BJ (cell line): ENCODE measurements around the gene IL36G. TPM values are rescaled to one million over a fixed set of nuclear protein-coding genes. Genes with fewer than 3 reads are reported as not detected.

Experiments used
- CTCF ChIA-PET: fragments of 350-600 bp; formaldehyde crosslinking; extraction: SDS; loops from one replicate; lab custom pipeline; 2021; ENCODE audit warnings: antibody characterized with exemption, inconsistent platforms; lab: Yijun Ruan, JAX
- POLR2A ChIA-PET: fragments of 300-600 bp; sonication (Branson Sonifier 250); formaldehyde crosslinking; extraction: SDS; loops from one replicate; lab custom pipeline; 2021; ENCODE audit warnings: antibody characterized with exemption; lab: Charles Lee
- DNase-seq: peaks from one replicate; pipeline ENCODE4 v3.0.0-alpha.2; 2011; ENCODE audit warnings: low read depth
- H3K27me3 ChIP-seq: 2 replicates; pipeline ENCODE4 v1.6.0; 2011; ENCODE audit warnings: low read length; ENCODE audit not compliant: control insufficient read depth, insufficient read depth
- H3K36me3 ChIP-seq: 2 replicates; pipeline ENCODE4 v1.5.1; 2011; ENCODE audit warnings: low read length; ENCODE audit not compliant: control insufficient read depth, insufficient read depth
- H3K4me3 ChIP-seq: 2 replicates; pipeline ENCODE4 v1.5.1; 2011; ENCODE audit warnings: low read depth, mild to moderate bottlenecking, control low read depth, low read length
- polyA plus RNA-seq: library from polyadenylated mRNA; depleted of rRNA; stranded (reverse); fragments of >200 nt; gene quantifications from 2 replicates; pipeline ENCODE4 v1.2.3, GENCODE V29; 2011
- TF ChIP-seq, protein P1 (sequence below): IDR thresholded peaks from 2 replicates; pipeline ENCODE4 v1.5.1; 2011; ENCODE audit warnings: low read depth, mild to moderate bottlenecking, control low read depth, inconsistent platforms, low read length, moderate library complexity; ENCODE audit not compliant: insufficient read depth

The IL36G gene
- polyA plus RNA-seq, 1 experiment: not detected

DNA sequence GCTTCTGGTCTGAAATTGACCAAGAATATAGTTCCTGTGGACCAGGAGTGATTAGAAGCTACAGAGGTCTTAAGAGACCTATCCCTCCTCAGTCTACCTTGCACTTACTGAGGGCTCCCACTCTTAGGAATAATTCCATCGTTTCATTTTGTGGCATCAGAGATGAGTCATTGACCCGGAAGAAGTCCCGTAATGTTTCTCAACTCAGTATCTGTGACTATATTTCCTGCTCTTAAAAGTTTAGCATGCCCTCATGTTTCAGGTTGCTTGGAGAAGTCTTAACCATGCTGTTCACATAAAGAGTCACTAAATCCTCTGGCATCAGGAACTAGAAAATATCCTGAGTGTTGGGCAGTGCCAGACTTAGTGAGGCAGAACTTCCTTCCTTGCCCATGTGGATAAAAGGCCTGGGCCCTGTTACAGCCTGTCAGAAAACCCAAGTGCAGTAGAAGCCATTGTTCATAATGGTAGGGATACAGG is 27.3 kb downstream of the IL36G start, which contains the start of gene IL36A:
Gene IL36A, plus strand, starts transcription at position 430 of the 480 bp plus-strand sequence. CDS start 413 bp downstream, outside the sequence.
- TF ChIP-seq, protein P1, sequence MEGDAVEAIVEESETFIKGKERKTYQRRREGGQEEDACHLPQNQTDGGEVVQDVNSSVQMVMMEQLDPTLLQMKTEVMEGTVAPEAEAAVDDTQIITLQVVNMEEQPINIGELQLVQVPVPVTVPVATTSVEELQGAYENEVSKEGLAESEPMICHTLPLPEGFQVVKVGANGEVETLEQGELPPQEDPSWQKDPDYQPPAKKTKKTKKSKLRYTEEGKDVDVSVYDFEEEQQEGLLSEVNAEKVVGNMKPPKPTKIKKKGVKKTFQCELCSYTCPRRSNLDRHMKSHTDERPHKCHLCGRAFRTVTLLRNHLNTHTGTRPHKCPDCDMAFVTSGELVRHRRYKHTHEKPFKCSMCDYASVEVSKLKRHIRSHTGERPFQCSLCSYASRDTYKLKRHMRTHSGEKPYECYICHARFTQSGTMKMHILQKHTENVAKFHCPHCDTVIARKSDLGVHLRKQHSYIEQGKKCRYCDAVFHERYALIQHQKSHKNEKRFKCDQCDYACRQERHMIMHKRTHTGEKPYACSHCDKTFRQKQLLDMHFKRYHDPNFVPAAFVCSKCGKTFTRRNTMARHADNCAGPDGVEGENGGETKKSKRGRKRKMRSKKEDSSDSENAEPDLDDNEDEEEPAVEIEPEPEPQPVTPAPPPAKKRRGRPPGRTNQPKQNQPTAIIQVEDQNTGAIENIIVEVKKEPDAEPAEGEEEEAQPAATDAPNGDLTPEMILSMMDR: no peak
- Histone ChIP-seq H3K36me3 (no peaks in the 10 kb centered on the region), H3K27me3 (peaks cover 1% of the 10 kb centered on the region; the same call in 1 of the 2 replicates), H3K4me3 (no peak within 1 kb of the TSS)
- no peak for DNase-seq
- CTCF ChIA-PET: no interaction called here
- POLR2A ChIA-PET: no interaction called here

DNA sequence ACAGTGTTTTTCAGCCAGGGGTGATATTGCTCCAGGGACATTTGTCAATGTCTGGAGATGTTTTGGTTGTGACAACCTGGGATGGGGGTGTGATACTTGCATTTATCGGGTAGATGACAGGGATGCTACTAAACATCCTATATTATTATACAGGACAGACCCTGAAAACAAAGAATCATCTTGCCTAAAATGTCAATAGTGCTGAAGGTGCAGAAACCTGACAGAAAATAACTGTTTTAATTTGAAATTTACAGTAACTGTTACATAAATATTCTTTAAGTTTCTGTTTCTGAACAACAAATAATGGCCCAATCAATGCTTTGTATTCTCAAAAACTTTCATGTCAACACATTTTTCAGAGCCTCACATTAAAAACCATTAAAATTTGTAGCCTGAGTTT is 29.4 kb downstream of the IL36G start:
- POLR2A ChIA-PET: no interaction called here
- no peak for DNase-seq
- Histone ChIP-seq H3K27me3 (peaks cover 1% of the 10 kb centered on the region; the same call in 1 of the 2 replicates), H3K4me3 (no peak overlapping the region), H3K36me3 (no peaks in the 10 kb centered on the region)
- CTCF ChIA-PET: no interaction called here
- TF ChIP-seq, protein P1: no peak

DNA sequence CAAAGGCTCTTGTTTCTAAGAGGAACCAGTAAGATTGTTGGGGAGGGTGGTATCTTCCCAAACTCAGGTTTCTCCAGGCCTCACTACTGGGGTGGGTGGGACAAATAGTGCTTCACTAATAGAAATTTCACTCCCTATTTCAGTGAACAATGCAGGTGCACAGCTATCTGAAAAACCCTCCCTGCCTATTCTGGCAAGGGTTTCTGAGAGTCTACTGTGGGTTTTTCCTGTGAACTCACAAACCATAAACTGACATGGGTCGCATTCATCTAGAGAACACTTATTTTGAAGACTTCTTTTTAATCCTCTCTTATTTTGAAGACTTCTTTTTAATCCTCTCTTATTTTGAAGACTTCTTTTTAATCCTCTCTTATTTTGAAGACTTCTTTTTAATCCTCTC is 31.8 kb downstream of the IL36G start:
- no peak overlapping the region for H3K4me3 ChIP-seq
- no peak for DNase-seq
- H3K27me3 ChIP-seq: no peaks in the 10 kb centered on the region
- H3K36me3 ChIP-seq: no peaks in the 10 kb centered on the region
- CTCF ChIA-PET: no interaction called here
- TF ChIP-seq, protein P1: no peak
- POLR2A ChIA-PET: no interaction called here

DNA sequence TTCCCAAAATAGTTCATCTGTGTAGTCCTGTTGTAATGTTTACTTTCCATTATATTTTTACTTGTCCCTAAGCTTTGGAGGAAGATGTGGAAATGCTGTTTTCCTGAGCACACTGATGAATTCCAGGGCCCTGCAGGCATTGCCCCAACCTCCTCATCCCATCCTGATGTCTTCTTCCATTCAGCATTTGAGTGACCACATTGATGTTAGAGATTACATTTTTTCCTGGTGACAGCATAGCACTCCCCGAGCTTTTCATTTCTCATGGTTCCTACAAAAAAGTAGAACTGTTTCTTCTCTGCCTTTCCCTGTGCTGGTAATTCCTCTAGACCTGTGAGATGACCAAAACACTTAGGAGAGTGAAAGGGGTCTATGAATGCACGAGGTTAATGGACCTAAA is 32.3 kb downstream of the IL36G start:
- no peaks in the 10 kb centered on the region for H3K36me3 ChIP-seq
- ChIA-PET CTCF (no interaction called here), POLR2A (no interaction called here)
- peak; percentile 24 for DNase-seq
- TF ChIP-seq, protein P1: no peak
- no peaks in the 10 kb centered on the region for H3K27me3 ChIP-seq
- no peak overlapping the region for H3K4me3 ChIP-seq

DNA sequence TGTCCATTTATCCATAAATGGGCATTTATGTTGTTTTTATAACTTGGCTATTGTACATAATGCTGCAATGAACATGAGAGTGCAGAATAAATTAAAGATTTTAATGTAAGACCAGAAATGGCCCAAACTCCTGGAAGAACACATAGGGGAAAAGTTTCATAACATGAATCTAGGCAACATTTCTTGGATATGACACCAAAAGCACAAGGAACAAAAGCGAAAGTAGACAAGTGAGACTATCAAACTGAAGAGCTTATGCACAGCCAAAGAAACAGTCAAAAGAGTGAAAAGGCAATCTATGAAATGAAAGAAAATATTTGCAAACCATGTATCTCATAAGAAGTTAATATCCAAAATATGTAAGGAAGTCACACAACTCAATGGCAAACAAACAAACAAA is 33.3 kb downstream of the IL36G start:
- TF ChIP-seq, protein P1: no peak
- Histone ChIP-seq H3K27me3 (no peaks in the 10 kb centered on the region), H3K36me3 (no peaks in the 10 kb centered on the region), H3K4me3 (no peak overlapping the region)
- CTCF ChIA-PET: no interaction called here
- POLR2A ChIA-PET: no interaction called here
- DNase-seq: no peak
